Gastroesophageal sphincter (tissue), 3 donors: ENCODE results near the gene PDE11A.

Experiments used
- EP300 ChIP-seq: sonication (generic); formaldehyde crosslinking; IDR thresholded peaks from one replicate; pipeline ENCODE4 v1.6.1; 2017; ENCODE audit warnings: antibody characterized with exemption, mild to moderate bottlenecking
- POLR2A ChIP-seq, 2 donors: fragments of 450-650 bp; IDR thresholded peaks; one replicate each; pipeline ENCODE4 v1.6.1; 2017; ENCODE audit warnings: antibody characterized with exemption in 2 of 2, mild to moderate bottlenecking in 2 of 2, moderate library complexity in 1 of 2
- POLR2AphosphoS5 ChIP-seq: sonication (generic); formaldehyde crosslinking; IDR thresholded peaks from one replicate; pipeline ENCODE4 v1.6.1; 2017; ENCODE audit warnings: antibody characterized with exemption
- TF ChIP-seq, protein P1 (sequence below), 4 experiments: fragments of 200-600 bp in 2 of 4; fragments of 450-650 bp in 2 of 4; sonication (generic) in 1 of 4; IDR thresholded peaks; one replicate each; pipeline ENCODE4 v1.5.1; 2017 to 2019; ENCODE audit warnings: antibody characterized with exemption in 4 of 4, mild to moderate bottlenecking in 2 of 4, moderate library complexity in 2 of 4

DNA sequence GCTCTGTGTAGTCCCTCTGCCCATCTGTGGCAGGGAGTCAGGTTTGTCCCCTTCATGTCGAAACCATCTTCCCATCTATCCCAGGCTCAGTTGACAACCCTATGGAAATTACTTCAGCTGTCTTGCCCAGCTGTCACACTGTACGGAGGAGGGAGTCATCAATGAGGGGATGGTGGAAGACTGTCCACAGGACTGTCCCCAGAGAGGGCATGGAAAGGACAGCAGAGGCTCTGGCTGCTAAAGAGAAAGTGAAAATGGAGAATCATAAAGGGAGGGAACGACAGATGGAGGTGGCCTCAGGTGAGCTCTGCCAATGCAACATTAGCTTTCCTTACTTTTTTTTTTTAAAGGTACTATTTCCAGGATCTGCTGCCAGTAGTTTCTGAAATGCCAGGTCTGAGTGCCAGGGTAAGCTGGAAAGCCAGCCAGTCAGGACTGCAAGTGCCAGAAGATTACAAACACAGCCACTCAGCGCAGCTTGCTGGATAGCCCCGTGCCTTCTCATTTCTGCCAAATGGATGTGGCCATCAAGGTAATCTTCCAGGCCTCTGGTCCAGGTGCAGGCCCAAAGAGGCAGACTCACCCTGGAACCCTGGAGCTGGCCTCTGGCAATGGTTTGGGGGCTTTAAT lies 487.2 kb downstream of the PDE11A start:
- TF ChIP-seq, protein P1, sequence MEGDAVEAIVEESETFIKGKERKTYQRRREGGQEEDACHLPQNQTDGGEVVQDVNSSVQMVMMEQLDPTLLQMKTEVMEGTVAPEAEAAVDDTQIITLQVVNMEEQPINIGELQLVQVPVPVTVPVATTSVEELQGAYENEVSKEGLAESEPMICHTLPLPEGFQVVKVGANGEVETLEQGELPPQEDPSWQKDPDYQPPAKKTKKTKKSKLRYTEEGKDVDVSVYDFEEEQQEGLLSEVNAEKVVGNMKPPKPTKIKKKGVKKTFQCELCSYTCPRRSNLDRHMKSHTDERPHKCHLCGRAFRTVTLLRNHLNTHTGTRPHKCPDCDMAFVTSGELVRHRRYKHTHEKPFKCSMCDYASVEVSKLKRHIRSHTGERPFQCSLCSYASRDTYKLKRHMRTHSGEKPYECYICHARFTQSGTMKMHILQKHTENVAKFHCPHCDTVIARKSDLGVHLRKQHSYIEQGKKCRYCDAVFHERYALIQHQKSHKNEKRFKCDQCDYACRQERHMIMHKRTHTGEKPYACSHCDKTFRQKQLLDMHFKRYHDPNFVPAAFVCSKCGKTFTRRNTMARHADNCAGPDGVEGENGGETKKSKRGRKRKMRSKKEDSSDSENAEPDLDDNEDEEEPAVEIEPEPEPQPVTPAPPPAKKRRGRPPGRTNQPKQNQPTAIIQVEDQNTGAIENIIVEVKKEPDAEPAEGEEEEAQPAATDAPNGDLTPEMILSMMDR (IDR thresholded peaks at IDR 0.05): no peak
- TF ChIP-seq POLR2AphosphoS5 (no peak), POLR2A (IDR thresholded peaks at IDR 0.05) (no peak), EP300 (no peak)
